Esophagus muscularis mucosa (tissue), 4 donors: ENCODE measurements around the gene CACNA2D2. TPM values are rescaled to one million over a fixed set of nuclear protein-coding genes. Genes with fewer than 3 reads are reported as not detected.

Experiments
- DNase-seq: peaks from one replicate; pipeline ENCODE4 v3.0.0-alpha.2; 2017; ENCODE audit errors: extremely low spot score
- H3K27ac ChIP-seq, 4 donors: fragments of 200-600 bp; sonication (generic); replicated peaks in 1 of 4; 1 replicate in 3 of 4; 2 replicates in 1 of 4; pipeline ENCODE4 v1.5.1; 2016 to 2019; ENCODE audit warnings: mild to moderate bottlenecking in 1 of 4
- H3K27me3 ChIP-seq, 4 donors: fragments of 200-600 bp; sonication (generic); one replicate each; pipeline versions ENCODE4 v1.5.1 to v1.6.0; 2016 to 2019
- H3K36me3 ChIP-seq, 4 donors: fragments of 200-600 bp; sonication (generic); one replicate each; pipeline ENCODE4 v1.5.1; 2016 to 2019
- H3K4me1 ChIP-seq, 4 donors: fragments of 200-600 bp; sonication (generic); one replicate each; pipeline ENCODE4 v1.5.1; 2016 to 2019
- H3K4me3 ChIP-seq, 4 donors: fragments of 200-600 bp; sonication (generic); 1 replicate in 2 of 4; 2 replicates in 2 of 4; pipeline ENCODE4 v1.5.1; 2016 to 2019; ENCODE audit warnings: mild to moderate bottlenecking in 4 of 4, moderate library complexity in 1 of 4
- H3K9me3 ChIP-seq, 4 donors: fragments of 200-600 bp; sonication (generic); 1 replicate in 3 of 4; 2 replicates in 1 of 4; pipeline ENCODE4 v1.5.1; 2016 to 2019
- CTCF ChIP-seq, 3 experiments: fragments of 200-600 bp in 2 of 3; fragments of 450-650 bp in 1 of 3; sonication (generic) in 2 of 3; IDR thresholded peaks; one replicate each; pipeline ENCODE4 v1.5.1; 2017 to 2019; ENCODE audit warnings: antibody characterized with exemption in 3 of 3, mild to moderate bottlenecking in 2 of 3, moderate library complexity in 1 of 3
- EP300 ChIP-seq: sonication (generic); formaldehyde crosslinking; IDR thresholded peaks from one replicate; pipeline ENCODE4 v1.6.1; 2017; ENCODE audit warnings: antibody characterized with exemption
- POLR2A ChIP-seq: fragments of 450-650 bp; IDR thresholded peaks from one replicate; pipeline ENCODE4 v1.6.1; 2017; ENCODE audit warnings: antibody characterized with exemption, moderate library complexity, mild to moderate bottlenecking, low read depth
- POLR2AphosphoS5 ChIP-seq, 2 donors: sonication (generic); formaldehyde crosslinking; IDR thresholded peaks; one replicate each; pipeline ENCODE4 v1.6.1; 2017; ENCODE audit warnings: antibody characterized with exemption in 2 of 2
- WGBS: methylation state at CpG from one replicate; pipeline ENCODE4 v1.1.5; 2018; 5-methylcytosine and 5-hydroxymethylcytosine counted together
- intact Hi-C: fragments of 100-400 bp; cut with DNase I; formaldehyde crosslinking; loops from one replicate; pipeline ENCODE4 v1.15.1; 2023
- total RNA-seq, 4 donors: library from RNA; depleted of rRNA; stranded (reverse); fragments of >200 nt; gene quantifications; one replicate each; pipeline versions ENCODE4 v1.1.0 to v1.2.1, GENCODE V29; 2016

Gene CACNA2D2
- total RNA-seq, 4 donors from 2014 or later, result 0.84 to 2.8 (median 1.1) TPM

- Histone ChIP-seq H3K4me1 (peaks cover 40 to 65% (median 44%) of the 10 kb centered on the region in 4 donors), H3K4me3 (peak overlapping the region; percentile 70 to 77 (median 74)), H3K9me3 (no peaks in the 10 kb centered on the region), H3K27ac (peak overlapping the region; percentile 23 to 91 (median 86)), H3K36me3 (peaks cover 14 to 57% (median 38%) of the 10 kb centered on the region in 4 donors), H3K27me3 (no peaks in the 10 kb centered on the region)
- no peak for DNase-seq
- intact Hi-C loops, result no loop called here
- TF ChIP-seq POLR2AphosphoS5 (IDR thresholded peaks at IDR 0.05) (no peak), CTCF (IDR thresholded peaks at IDR 0.05) (no peak), POLR2A (no peak), EP300 (no peak)
- 83% methylated on average over 1 of the region's 1 CpG for WGBS
Measured at GRCh38 chr3:50357481-50357880, 146.0 kb downstream of the CACNA2D2 start.

- H3K9me3 ChIP-seq, result no peaks in the 10 kb centered on the region
- peaks cover 14 to 57% (median 38%) of the 10 kb centered on the region in 4 donors for H3K36me3 ChIP-seq
- TF ChIP-seq POLR2AphosphoS5 (IDR thresholded peaks at IDR 0.05) (no peak), CTCF (IDR thresholded peaks at IDR 0.05) (no peak), EP300 (no peak), POLR2A (no peak)
- H3K27ac ChIP-seq, result peak overlapping the region; percentile 15 to 91 (median 54)
- H3K27me3 ChIP-seq, result no peaks in the 10 kb centered on the region
- H3K4me3 ChIP-seq, result peak overlapping the region; percentile 70 to 77 (median 74)
- 56% methylated on average over 5 of the region's 5 CpGs for WGBS
- no peak for DNase-seq
- H3K4me1 ChIP-seq, result peaks cover 43 to 72% (median 50%) of the 10 kb centered on the region in 4 donors
- intact Hi-C loops, result no loop called here
Measured at GRCh38 chr3:50356553-50356952, 146.9 kb downstream of the CACNA2D2 start.

- Histone ChIP-seq H3K4me3 (peak overlapping the region; percentile 70 to 77 (median 74)), H3K36me3 (peaks cover 14 to 57% (median 38%) of the 10 kb centered on the region in 4 donors), H3K27me3 (no peaks in the 10 kb centered on the region), H3K27ac (peak overlapping the region; percentile 15 to 85 (median 16)), H3K4me1 (peaks cover 49 to 77% (median 56%) of the 10 kb centered on the region in 4 donors), H3K9me3 (no peaks in the 10 kb centered on the region)
- TF ChIP-seq CTCF (IDR thresholded peaks at IDR 0.05) (no peak), EP300 (no peak), POLR2A (no peak), POLR2AphosphoS5 (IDR thresholded peaks at IDR 0.05) (no peak)
- no peak for DNase-seq
- 71% methylated on average over 5 of the region's 5 CpGs for WGBS
- intact Hi-C loops, result no loop called here
Measured at GRCh38 chr3:50355829-50356552, 147.4 kb downstream of the CACNA2D2 start.

- Histone ChIP-seq H3K27ac (no peak overlapping the region), H3K9me3 (no peaks in the 10 kb centered on the region), H3K27me3 (no peaks in the 10 kb centered on the region), H3K4me3 (no peak overlapping the region), H3K4me1 (peaks cover 54 to 81% (median 62%) of the 10 kb centered on the region in 4 donors), H3K36me3 (peaks cover 14 to 57% (median 38%) of the 10 kb centered on the region in 4 donors)
- intact Hi-C loops, result no loop called here
- no peak for DNase-seq
- no peak for TF ChIP-seq CTCF (IDR thresholded peaks at IDR 0.05)
- no peak for TF ChIP-seq POLR2A
- no peak for TF ChIP-seq EP300
- no peak for TF ChIP-seq POLR2AphosphoS5 (IDR thresholded peaks at IDR 0.05)
- WGBS, result 84% methylated on average over 2 of the region's 7 CpGs
Measured at GRCh38 chr3:50354850-50355249, 148.6 kb downstream of the CACNA2D2 start.
